ENCODE measurements around the gene MLYCD. TPM values are rescaled to one million over a fixed set of nuclear protein-coding genes. Genes with fewer than 3 reads are reported as not detected.

MLYCD gene
- 1 to 10 TPM; 4.1 to 4.7 TPM for total RNA-seq
- polyA plus RNA-seq (ENCODE audit: insufficient read length in 2 of 2), result 1 to 10 TPM; 5.0 to 7.7 TPM
- long read RNA-seq, donor 1, full-length matches to known transcripts, result 8 of 8 reads
- long read RNA-seq, donor 1, partial matches to known transcripts, result 0 of 8 reads
- long read RNA-seq, donor 1, other reads (novel, unspliced or antisense), result 0 of 8 reads
- long read RNA-seq, donor 2, full-length matches to known transcripts, result 4 of 4 reads
- long read RNA-seq, donor 2, partial matches to known transcripts, result 0 of 4 reads
- long read RNA-seq, donor 2, other reads (novel, unspliced or antisense), result 0 of 4 reads
- long read RNA-seq, donor 3, full-length matches to known transcripts, result 3 of 3 reads
- long read RNA-seq, donor 3, partial matches to known transcripts, result 0 of 3 reads
- long read RNA-seq, donor 3, other reads (novel, unspliced or antisense), result 0 of 3 reads
- long read RNA-seq, donor 4, full-length matches to known transcripts, result 8 of 8 reads
- long read RNA-seq, donor 4, partial matches to known transcripts, result 0 of 8 reads
- long read RNA-seq, donor 4, other reads (novel, unspliced or antisense), result 0 of 8 reads

DNA sequence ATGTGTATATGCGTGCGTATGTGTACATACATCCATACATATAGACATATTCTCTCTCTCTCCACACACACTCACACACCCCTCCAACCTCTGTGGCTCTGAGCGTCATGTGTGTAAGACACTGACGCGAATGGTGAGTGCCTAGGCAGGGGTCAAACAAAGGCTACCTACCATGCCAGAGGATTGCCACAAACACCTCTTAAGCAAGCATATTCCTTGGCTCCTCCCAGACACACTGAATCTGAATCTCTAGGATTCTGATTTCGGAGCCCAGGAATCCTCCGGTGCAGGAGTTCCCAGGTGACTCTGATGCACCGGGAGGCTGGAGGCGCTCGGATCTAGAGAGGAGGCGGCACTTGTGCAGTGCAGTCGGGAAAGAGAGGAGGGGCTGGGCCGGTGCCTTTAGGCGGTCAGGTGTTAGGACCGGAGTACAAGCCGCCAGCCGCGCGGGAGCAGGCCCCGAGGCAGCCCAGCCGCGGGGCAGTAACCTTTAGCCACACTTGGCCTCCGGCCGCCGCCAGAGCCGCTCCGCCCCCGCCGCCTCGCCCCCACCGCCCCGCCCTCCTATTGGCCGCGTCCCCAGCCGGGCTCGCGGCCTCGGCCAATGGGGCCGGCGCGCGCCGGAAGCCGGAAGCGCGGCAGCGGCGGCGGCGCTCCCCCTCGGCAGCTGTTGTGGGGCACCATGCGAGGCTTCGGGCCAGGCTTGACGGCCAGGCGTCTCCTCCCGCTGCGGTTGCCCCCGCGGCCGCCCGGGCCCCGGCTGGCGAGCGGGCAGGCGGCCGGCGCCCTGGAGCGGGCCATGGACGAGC lies at the start of gene MLYCD:
TSS of gene MLYCD (plus strand) at position 653 of the 809 bp plus-strand sequence. CDS start at position 683, 30 bp downstream.
- WGBS (ENCODE audit: insufficient coverage), result under 1% methylated on average over 66 of the region's 69 CpGs

DNA sequence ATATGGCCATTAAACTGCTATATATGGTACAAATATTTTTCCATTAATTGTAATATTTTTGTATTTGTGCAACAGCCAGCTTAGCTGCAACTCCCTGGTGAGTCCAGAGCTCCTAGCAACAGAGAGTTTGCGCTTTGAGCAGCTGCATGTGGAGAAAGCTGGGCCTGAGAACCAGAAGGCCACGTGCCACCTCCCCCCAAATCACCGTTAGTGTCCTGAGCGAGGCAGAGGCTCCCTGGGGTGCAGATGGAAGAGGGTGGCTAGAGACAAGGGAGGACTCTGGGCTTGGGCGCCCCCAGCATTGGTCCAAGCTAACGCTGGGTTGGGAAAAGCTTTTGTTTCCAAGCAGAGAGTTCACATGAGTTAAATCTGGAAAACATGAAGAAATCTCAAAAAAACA lies 49.5 kb upstream of the MLYCD start:
- peaks cover 7% of the 10 kb centered on the region for H3K4me1 ChIP-seq (ENCODE audit: control insufficient read depth, insufficient read depth, low read length)
- H3K36me3 ChIP-seq (ENCODE audit: control insufficient read depth, insufficient read depth, low read length), result no peaks in the 10 kb centered on the region
- 43% methylated on average over 2 of the region's 6 CpGs for WGBS (ENCODE audit: insufficient coverage)
- peak in 2 of 6 donors; percentile 33 to 69 for DNase-seq (ENCODE audit: low read depth in 4 of 6, low spot score in 6 of 6)
- H3K27ac ChIP-seq (ENCODE audit: low read depth, low read length), result no peak overlapping the region
- no peaks in the 10 kb centered on the region for H3K9me3 ChIP-seq (ENCODE audit: control insufficient read depth, insufficient read depth, low read length)
- no peak overlapping the region for H3K4me3 ChIP-seq (ENCODE audit: low read depth, low read length)
- H3K27me3 ChIP-seq (ENCODE audit: control insufficient read depth, insufficient read depth, low read length), result no peaks in the 10 kb centered on the region

More for the DNA sequence above, at the start of gene MLYCD:
- no peaks in the 10 kb centered on the region for H3K9me3 ChIP-seq (ENCODE audit: control insufficient read depth, insufficient read depth, low read length)
- H3K4me1 ChIP-seq (ENCODE audit: control insufficient read depth, insufficient read depth, low read length), result peaks cover 25% of the 10 kb centered on the region
- no peaks in the 10 kb centered on the region for H3K36me3 ChIP-seq (ENCODE audit: control insufficient read depth, insufficient read depth, low read length)
- H3K27me3 ChIP-seq (ENCODE audit: control insufficient read depth, insufficient read depth, low read length), result no peaks in the 10 kb centered on the region
- peak within 1 kb of the TSS; percentile 83 for H3K27ac ChIP-seq (ENCODE audit: low read depth, low read length)
- peak; percentile 38 to 94 (median 76) for DNase-seq (ENCODE audit: low read depth in 4 of 6, low spot score in 6 of 6)
- H3K4me3 ChIP-seq (ENCODE audit: low read depth, low read length), result peak within 1 kb of the TSS; percentile 58

DNA sequence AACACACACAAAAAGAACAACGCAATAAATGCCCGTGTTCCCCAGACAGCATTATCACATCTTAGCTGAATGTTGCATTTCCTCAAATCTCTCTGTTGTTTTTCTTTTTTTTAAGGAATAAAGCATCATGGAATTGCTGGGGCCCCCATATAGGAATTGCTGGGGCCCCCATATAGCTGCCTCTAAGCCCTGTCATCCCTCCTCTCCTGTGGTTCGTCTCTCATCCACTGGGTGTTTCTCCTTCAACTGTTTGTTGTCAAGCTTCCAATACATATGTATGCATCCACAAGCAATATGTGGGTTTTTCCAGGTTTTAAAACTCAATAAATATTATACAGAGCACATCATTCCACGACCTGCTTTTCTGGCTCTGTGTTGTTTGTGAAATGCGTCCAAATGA lies 48.0 kb upstream of the MLYCD start:
- Histone ChIP-seq H3K4me1 (ENCODE audit: control insufficient read depth, insufficient read depth, low read length) (peaks cover 4% of the 10 kb centered on the region), H3K27me3 (ENCODE audit: control insufficient read depth, insufficient read depth, low read length) (no peaks in the 10 kb centered on the region), H3K9me3 (ENCODE audit: control insufficient read depth, insufficient read depth, low read length) (no peaks in the 10 kb centered on the region), H3K27ac (ENCODE audit: low read depth, low read length) (no peak overlapping the region), H3K4me3 (ENCODE audit: low read depth, low read length) (no peak overlapping the region), H3K36me3 (ENCODE audit: control insufficient read depth, insufficient read depth, low read length) (no peaks in the 10 kb centered on the region)
- whole genome bisulfite sequencing (ENCODE audit: insufficient coverage), result 100% methylated on average over 2 of the region's 5 CpGs
- no peak for DNase-seq (ENCODE audit: low read depth in 4 of 6, low spot score in 6 of 6)

DNA sequence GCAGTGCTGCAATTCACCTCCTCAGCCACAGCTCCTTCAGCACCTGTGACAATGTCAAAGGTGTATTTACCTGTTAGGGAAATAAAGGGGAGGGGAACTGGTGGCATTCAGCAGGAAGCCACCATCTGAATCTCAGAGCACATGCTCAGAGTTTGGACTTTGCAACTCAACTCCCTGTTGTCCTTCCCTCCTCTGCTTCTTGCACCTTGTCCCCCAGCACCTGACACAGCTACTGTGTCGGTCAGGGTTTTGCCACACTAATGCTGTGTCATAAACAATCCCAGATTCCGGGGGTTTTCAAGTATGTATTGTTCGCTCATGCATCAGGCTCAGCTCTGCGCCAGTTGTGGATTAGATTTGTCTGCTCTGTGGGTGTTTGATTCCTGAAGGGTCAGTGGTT lies 47.4 kb upstream of the MLYCD start:
- Histone ChIP-seq H3K27ac (ENCODE audit: low read depth, low read length) (no peak overlapping the region), H3K27me3 (ENCODE audit: control insufficient read depth, insufficient read depth, low read length) (no peaks in the 10 kb centered on the region), H3K36me3 (ENCODE audit: control insufficient read depth, insufficient read depth, low read length) (no peaks in the 10 kb centered on the region), H3K9me3 (ENCODE audit: control insufficient read depth, insufficient read depth, low read length) (no peaks in the 10 kb centered on the region), H3K4me3 (ENCODE audit: low read depth, low read length) (no peak overlapping the region), H3K4me1 (ENCODE audit: control insufficient read depth, insufficient read depth, low read length) (peaks cover 4% of the 10 kb centered on the region)
- 96% methylated on average over 4 of the region's 4 CpGs for WGBS (ENCODE audit: insufficient coverage)
- DNase-seq (ENCODE audit: low read depth in 4 of 6, low spot score in 6 of 6), result no peak

DNA sequence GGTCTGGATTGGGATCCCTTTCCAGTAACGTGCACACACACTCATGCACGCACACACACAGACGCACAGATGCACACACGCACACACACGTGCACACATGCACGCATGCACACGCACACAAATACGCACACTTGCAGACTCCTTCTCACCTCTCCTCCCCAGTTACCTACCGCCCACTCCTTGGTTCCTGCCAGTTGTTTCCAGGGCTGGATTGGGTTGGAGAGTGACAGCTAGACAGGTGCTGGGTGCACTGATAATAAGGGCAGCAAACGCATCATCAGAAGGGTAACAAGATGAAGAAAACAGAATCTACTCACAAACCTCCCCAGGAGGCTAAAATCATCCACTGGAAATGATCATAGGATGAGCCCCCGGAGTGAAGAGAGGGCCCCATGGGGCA lies 46.1 kb upstream of the MLYCD start:
- peaks cover 4% of the 10 kb centered on the region for H3K4me1 ChIP-seq (ENCODE audit: control insufficient read depth, insufficient read depth, low read length)
- H3K36me3 ChIP-seq (ENCODE audit: control insufficient read depth, insufficient read depth, low read length), result no peaks in the 10 kb centered on the region
- no peaks in the 10 kb centered on the region for H3K27me3 ChIP-seq (ENCODE audit: control insufficient read depth, insufficient read depth, low read length)
- H3K9me3 ChIP-seq (ENCODE audit: control insufficient read depth, insufficient read depth, low read length), result no peaks in the 10 kb centered on the region
- no peak overlapping the region for H3K4me3 ChIP-seq (ENCODE audit: low read depth, low read length)
- DNase-seq (ENCODE audit: low read depth in 4 of 6, low spot score in 6 of 6), result no peak
- H3K27ac ChIP-seq (ENCODE audit: low read depth, low read length), result no peak overlapping the region
- 85% methylated on average over 5 of the region's 11 CpGs for WGBS (ENCODE audit: insufficient coverage)

DNA sequence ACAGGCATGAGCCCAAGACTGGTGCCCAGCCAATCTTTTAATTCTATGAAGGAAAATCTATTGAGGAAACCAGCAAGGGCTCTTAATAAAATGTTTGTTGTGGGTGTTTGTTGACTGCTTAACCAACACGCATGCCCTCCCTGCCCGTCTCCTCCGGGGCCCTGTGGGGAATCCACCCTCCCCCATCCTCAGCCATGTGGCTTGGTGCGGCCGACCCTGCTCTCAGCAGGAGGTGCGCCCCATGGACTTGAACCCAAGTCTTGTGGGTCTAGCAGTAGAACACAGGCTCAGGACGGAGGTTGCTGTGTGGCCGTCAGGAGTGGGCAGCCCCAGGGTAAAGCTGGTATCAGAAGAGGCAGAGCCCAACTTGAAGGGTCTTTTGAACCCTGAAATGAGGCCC lies 45.1 kb upstream of the MLYCD start:
- no peak for DNase-seq (ENCODE audit: low read depth in 4 of 6, low spot score in 6 of 6)
- 96% methylated on average over 7 of the region's 8 CpGs for WGBS (ENCODE audit: insufficient coverage)
- Histone ChIP-seq H3K27ac (ENCODE audit: low read depth, low read length) (no peak overlapping the region), H3K36me3 (ENCODE audit: control insufficient read depth, insufficient read depth, low read length) (no peaks in the 10 kb centered on the region), H3K9me3 (ENCODE audit: control insufficient read depth, insufficient read depth, low read length) (no peaks in the 10 kb centered on the region), H3K4me1 (ENCODE audit: control insufficient read depth, insufficient read depth, low read length) (peaks cover 4% of the 10 kb centered on the region), H3K27me3 (ENCODE audit: control insufficient read depth, insufficient read depth, low read length) (no peaks in the 10 kb centered on the region), H3K4me3 (ENCODE audit: low read depth, low read length) (no peak overlapping the region)

DNA sequence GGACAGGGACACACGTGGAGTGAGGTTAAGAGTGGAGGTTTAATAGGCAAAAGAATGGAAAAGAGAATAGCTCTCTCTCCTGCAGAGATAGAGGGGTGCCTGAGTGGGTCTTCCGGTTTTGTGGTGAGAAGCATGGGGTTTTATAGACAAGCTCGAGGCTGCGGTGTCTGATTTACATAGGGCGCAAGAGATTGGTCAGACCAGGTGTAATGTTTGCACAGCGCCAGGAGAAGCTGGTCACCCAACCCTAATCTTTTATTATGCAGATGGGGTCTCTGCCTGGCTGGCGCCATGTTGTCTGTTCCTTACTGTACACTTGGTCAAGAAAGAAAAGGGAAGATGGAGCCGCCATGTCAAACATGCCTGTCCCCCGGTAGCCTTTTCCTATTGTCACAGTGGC lies 44.5 kb upstream of the MLYCD start:
- Histone ChIP-seq H3K9me3 (ENCODE audit: control insufficient read depth, insufficient read depth, low read length) (no peaks in the 10 kb centered on the region), H3K27ac (ENCODE audit: low read depth, low read length) (no peak overlapping the region), H3K27me3 (ENCODE audit: control insufficient read depth, insufficient read depth, low read length) (no peaks in the 10 kb centered on the region), H3K36me3 (ENCODE audit: control insufficient read depth, insufficient read depth, low read length) (no peaks in the 10 kb centered on the region), H3K4me3 (ENCODE audit: low read depth, low read length) (no peak overlapping the region), H3K4me1 (ENCODE audit: control insufficient read depth, insufficient read depth, low read length) (peaks cover 2% of the 10 kb centered on the region)
- no peak for DNase-seq (ENCODE audit: low read depth in 4 of 6, low spot score in 6 of 6)
- WGBS (ENCODE audit: insufficient coverage), result 73% methylated on average over 5 of the region's 9 CpGs

DNA sequence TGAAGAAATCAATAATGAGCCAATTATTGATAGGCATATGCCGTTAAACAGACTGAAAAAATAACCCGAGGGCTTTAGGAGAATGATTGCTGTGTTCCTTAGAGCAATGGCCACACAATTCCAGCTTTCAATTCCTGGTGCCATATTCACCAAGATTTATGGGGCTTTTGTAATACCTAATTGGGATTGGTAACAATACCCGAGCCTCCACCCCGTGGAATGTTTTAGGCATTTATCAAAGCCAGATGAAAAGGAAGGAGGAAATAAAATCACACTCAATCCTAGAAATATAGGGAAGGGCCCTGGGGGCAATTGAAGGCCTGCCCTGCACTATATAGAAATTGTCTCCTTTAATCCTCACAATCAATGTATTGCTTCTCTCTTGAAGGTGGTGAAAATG lies 42.1 kb upstream of the MLYCD start:
- no peaks in the 10 kb centered on the region for H3K4me1 ChIP-seq (ENCODE audit: control insufficient read depth, insufficient read depth, low read length)
- whole genome bisulfite sequencing (ENCODE audit: insufficient coverage), result no CpG with 5 or more reads among the region's 4 CpGs
- H3K9me3 ChIP-seq (ENCODE audit: control insufficient read depth, insufficient read depth, low read length), result no peaks in the 10 kb centered on the region
- no peaks in the 10 kb centered on the region for H3K27me3 ChIP-seq (ENCODE audit: control insufficient read depth, insufficient read depth, low read length)
- no peaks in the 10 kb centered on the region for H3K36me3 ChIP-seq (ENCODE audit: control insufficient read depth, insufficient read depth, low read length)
- H3K27ac ChIP-seq (ENCODE audit: low read depth, low read length), result no peak overlapping the region
- no peak overlapping the region for H3K4me3 ChIP-seq (ENCODE audit: low read depth, low read length)
- no peak for DNase-seq (ENCODE audit: low read depth in 4 of 6, low spot score in 6 of 6)

DNA sequence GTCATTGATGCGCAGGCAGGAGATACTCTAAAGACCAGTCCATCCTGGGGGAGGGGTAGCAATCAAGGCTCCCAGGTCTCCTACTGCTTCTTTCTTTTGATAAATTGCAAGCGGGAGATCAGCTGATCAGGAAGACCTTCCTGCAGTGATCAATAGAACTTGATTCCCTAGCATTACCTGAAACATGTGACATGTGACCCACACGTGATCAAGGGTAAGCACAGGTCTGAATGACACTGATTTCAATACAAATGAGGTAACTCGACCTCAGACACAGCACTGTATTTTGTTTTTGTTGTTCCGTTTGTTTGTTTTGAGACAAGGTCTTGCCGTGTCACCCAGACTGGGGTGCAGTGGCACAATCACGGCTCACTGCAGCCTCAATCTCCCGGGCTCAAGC lies 39.6 kb upstream of the MLYCD start:
- H3K4me3 ChIP-seq (ENCODE audit: low read depth, low read length), result no peak overlapping the region
- H3K9me3 ChIP-seq (ENCODE audit: control insufficient read depth, insufficient read depth, low read length), result no peaks in the 10 kb centered on the region
- H3K27ac ChIP-seq (ENCODE audit: low read depth, low read length), result no peak overlapping the region
- 85% methylated on average over 8 of the region's 8 CpGs for WGBS (ENCODE audit: insufficient coverage)
- H3K36me3 ChIP-seq (ENCODE audit: control insufficient read depth, insufficient read depth, low read length), result no peaks in the 10 kb centered on the region
- no peak for DNase-seq (ENCODE audit: low read depth in 4 of 6, low spot score in 6 of 6)
- H3K27me3 ChIP-seq (ENCODE audit: control insufficient read depth, insufficient read depth, low read length), result no peaks in the 10 kb centered on the region
- no peaks in the 10 kb centered on the region for H3K4me1 ChIP-seq (ENCODE audit: control insufficient read depth, insufficient read depth, low read length)

Measured in spinal cord (tissue), 10 donors.